HG03469 (cell line): ENCODE measurements around the gene FAM131A.

Experiments
- ATAC-seq: cut with Tn5 transposase; IDR thresholded peaks from one replicate; pipeline ENCODE4 v1.9.1; 2021; ENCODE audit warnings: mild to moderate bottlenecking, moderate library complexity, moderate number of reproducible peaks; ENCODE audit not compliant: unreplicated experiment

The FAM131A gene

DNA sequence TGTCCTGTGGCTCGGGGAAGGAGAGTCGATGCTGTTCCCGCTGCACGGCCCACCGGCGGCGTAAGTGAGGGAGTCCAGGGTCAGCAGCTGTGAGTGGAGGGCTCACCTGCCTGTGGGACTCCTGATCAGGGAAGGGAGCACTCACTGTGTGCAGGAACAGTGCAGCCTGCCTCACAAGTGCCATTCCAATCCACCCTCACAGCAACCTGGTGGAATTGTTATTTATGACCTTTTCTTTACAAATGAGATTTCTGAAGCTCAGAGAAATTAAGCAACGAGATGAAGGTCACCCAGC lies 51.5 kb downstream of the FAM131A start:
- no peak for ATAC-seq

DNA sequence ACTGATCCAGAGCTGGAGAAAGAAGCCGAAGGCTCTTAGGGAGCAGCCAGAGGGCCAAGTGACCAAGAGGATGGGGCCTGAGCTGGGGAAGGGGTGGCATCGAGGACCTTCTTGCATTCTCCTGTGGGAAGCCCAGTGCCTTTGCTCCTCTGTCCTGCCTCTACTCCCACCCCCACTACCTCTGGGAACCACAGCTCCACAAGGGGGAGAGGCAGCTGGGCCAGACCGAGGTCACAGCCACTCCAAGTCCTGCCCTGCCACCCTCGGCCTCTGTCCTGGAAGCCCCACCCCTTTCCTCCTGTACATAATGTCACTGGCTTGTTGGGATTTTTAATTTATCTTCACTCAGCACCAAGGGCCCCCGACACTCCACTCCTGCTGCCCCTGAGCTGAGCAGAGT lies 52.0 kb downstream of the FAM131A start:
- no peak for ATAC-seq

DNA sequence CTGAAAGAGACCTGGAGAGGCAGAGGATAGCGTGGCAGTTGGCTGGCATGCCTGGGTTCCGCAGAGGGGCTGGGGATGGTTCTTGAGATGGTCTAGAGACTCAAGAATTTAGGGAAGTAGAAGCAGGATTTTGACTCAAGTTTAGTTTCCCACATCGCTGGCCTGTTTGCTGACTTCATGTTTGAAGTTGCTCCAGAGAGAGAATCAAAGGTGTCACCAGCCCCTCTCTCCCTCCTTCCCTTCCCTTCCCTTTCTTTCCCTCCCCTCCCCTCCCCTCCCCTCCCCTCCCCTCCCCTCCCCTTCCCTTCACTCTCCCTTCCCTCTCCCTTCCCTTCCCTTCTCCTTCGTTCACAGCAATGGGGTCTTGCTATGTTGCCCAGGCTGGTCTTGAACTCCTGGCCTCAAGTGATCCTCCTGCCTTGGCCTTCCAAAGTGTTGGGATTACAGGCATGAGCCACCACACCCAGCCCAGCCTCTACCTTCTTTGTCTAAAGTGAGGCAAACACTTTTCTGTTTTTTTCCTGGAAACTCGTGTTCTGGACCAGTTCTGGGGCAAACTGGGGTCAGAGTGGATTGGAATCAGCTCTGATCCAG lies 52.6 kb downstream of the FAM131A start:
- ATAC-seq = no peak

DNA sequence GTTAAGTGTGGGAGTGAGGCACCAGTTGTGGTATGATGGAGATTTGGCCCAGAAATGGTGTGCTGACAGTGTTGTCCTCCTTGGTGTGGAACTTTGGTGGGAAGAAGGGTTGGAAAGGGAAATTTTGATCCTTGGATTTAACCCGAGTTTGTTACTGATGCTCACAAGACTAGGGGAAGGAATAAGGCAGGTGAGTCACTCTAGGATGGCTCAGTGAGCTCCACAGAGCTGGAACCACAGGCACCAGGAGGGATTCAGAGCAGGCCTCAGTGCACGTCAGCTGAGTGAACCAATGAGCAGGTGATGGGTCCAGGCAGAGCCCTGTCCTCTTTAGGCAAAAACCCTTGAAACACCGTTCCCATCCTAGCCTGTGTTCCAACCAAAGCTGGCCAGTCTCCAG lies 53.9 kb downstream of the FAM131A start:
- ATAC-seq = no peak

DNA sequence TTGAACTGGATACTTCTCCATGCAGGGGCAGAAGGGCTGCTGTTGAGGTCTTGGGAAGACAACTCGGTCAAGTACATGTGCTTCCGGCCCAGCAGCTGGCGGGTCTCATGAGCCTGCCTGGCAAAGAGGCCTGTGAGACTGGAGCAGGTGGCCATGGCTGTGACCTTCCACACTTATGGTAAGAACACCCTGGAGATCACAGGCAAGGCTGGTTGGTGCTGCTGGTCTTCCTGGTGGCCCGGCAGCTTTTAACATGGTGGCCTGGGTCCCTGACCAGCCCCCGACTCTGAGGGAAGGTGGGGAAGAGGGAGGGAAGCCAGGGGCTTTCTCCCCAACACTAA lies 57.9 kb downstream of the FAM131A start:
- no peak for ATAC-seq
